B cell (primary cell): ENCODE data around the gene PRPSAP1.

Source experiments
- EZH2 ChIP-seq: IDR thresholded peaks from 2 replicates; pipeline ENCODE4 v1.6.1; 2012; ENCODE audit warnings: borderline replicate concordance, low read depth, mild to moderate bottlenecking, moderate library complexity, low read length; ENCODE audit not compliant: insufficient read depth, poor library complexity, severe bottlenecking
- TF ChIP-seq, protein P1 (sequence below): fragments of 200-600 bp; IDR thresholded peaks from one replicate; pipeline ENCODE4 v1.8.0; 2022; ENCODE audit warnings: antibody characterized with exemption, mild to moderate bottlenecking

DNA sequence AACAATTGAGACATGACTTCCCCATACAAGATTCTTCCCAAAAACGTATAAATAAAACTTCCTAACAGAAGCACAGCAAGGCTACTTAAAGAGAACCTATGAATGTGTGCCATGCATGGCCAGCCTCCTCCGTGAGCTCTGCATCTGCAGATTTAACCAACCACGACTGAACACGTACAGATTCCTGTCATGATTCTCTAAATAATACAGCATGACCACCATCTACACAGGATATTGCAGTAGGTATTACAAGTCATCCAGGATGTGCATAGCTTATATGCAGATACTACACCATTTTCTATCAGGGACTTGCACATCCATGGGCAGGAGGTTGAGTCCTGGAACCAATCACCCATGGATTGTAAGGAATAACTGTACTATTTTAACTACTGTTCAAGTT lies 44.3 kb downstream of the PRPSAP1 start:
- TF ChIP-seq, protein P1, sequence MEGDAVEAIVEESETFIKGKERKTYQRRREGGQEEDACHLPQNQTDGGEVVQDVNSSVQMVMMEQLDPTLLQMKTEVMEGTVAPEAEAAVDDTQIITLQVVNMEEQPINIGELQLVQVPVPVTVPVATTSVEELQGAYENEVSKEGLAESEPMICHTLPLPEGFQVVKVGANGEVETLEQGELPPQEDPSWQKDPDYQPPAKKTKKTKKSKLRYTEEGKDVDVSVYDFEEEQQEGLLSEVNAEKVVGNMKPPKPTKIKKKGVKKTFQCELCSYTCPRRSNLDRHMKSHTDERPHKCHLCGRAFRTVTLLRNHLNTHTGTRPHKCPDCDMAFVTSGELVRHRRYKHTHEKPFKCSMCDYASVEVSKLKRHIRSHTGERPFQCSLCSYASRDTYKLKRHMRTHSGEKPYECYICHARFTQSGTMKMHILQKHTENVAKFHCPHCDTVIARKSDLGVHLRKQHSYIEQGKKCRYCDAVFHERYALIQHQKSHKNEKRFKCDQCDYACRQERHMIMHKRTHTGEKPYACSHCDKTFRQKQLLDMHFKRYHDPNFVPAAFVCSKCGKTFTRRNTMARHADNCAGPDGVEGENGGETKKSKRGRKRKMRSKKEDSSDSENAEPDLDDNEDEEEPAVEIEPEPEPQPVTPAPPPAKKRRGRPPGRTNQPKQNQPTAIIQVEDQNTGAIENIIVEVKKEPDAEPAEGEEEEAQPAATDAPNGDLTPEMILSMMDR = no peak
- no peak for TF ChIP-seq EZH2
